HCT116 (cell line): Measurements from ENCODE around the gene DHRS7B. TPM values are rescaled to one million over a fixed set of nuclear protein-coding genes. Genes with fewer than 3 reads are reported as not detected.

Experiments used
- ATAC-seq: fragments of 200-7000 bp; cut with Tn5 transposase; 2 replicates; pipeline ENCODE4 v1.9.1; 2020; ENCODE audit warnings: mild to moderate bottlenecking, moderate library complexity
- BruUV-seq: library from RNA; stranded (reverse); fragments of 400-500 nt; replicated peaks from 2 replicates; lab custom pipeline; 2021; lab: Mats Ljungman, UMichigan
- CTCF ChIA-PET: fragments of 300-600 bp; sonication (Branson Sonifier 250); formaldehyde crosslinking; loops from one replicate; lab custom pipeline; 2021; ENCODE audit warnings: antibody characterized with exemption; lab: Charles Lee
- POLR2A ChIA-PET: fragments of 300-600, 350-600 bp; sonication (Branson Sonifier 250); formaldehyde crosslinking; loops from one replicate; lab custom pipeline; 2021; ENCODE audit warnings: antibody characterized with exemption; lab: Charles Lee
- RAD21 ChIA-PET, 2 experiments: fragments of 300-600 bp; sonication (Branson Sonifier 250); formaldehyde crosslinking; loops; one replicate each; lab custom pipeline; 2023; ENCODE audit warnings: low total read pairs in 2 of 2; ENCODE audit not compliant: uncharacterized antibody in 2 of 2, unreplicated experiment in 2 of 2, low non-redundant PET in 1 of 2; lab: Charles Lee
- DNase-seq: peaks from one replicate; pipeline ENCODE4 v3.0.0-alpha.2; 2010; ENCODE audit warnings: low read depth, low spot score
- H2AFZ ChIP-seq: fragments of 200-600 bp; shearing (Covaris generic), sonication (generic); 2 replicates; pipeline ENCODE4 v1.6.1; 2017; ENCODE audit warnings: low read depth, mixed run types, mixed read lengths, antibody characterized with exemption, low read length; ENCODE audit not compliant: poor library complexity, severe bottlenecking
- H3K27ac ChIP-seq: 2 replicates; pipeline ENCODE4 v1.5.1; 2012; ENCODE audit warnings: low read depth, low read length
- H3K27me3 ChIP-seq: fragments of 200-600 bp; sonication (generic); 2 replicates; pipeline ENCODE4 v1.6.1; 2016; ENCODE audit warnings: mixed run types, low read length, mixed read lengths; ENCODE audit not compliant: insufficient read depth
- H3K36me3 ChIP-seq, 2 experiments: fragments of 200-500 bp in 1 of 2; fragments of 200-600 bp in 1 of 2; sonication (Bioruptor generic) in 1 of 2; sonication (generic) in 1 of 2; 2 replicates each; pipeline versions ENCODE4 v1.5.1 to v1.6.1; 2014 to 2016; ENCODE audit warnings: low read length in 2 of 2, inconsistent platforms in 1 of 2, mixed read lengths in 1 of 2, mixed run types in 1 of 2; ENCODE audit not compliant: insufficient read depth in 2 of 2, control insufficient read depth in 1 of 2
- H3K4me1 ChIP-seq, 2 experiments: fragments of 200-600 bp in 1 of 2; sonication (generic) in 1 of 2; 2 replicates each; pipeline versions ENCODE4 v1.5.1 to v1.6.1; 2012 to 2017; ENCODE audit warnings: low read length in 2 of 2, inconsistent platforms in 1 of 2, mild to moderate bottlenecking in 1 of 2, mixed read lengths in 1 of 2, mixed run types in 1 of 2, moderate library complexity in 1 of 2; ENCODE audit not compliant: insufficient read depth in 2 of 2, control insufficient read depth in 1 of 2
- H3K4me2 ChIP-seq: fragments of 200-600 bp; sonication (generic); 2 replicates; pipeline ENCODE4 v1.6.1; 2017; ENCODE audit warnings: mixed run types, low read length, mixed read lengths
- H3K4me3 ChIP-seq, 2 experiments: fragments of 200-600 bp in 1 of 2; sonication (generic) in 1 of 2; replicated peaks in 1 of 2; 2 replicates each; pipeline ENCODE4 v1.5.1; 2011 to 2016; ENCODE audit warnings: low read length in 2 of 2, control low read depth in 1 of 2, low read depth in 1 of 2, mild to moderate bottlenecking in 1 of 2, mixed read lengths in 1 of 2, mixed run types in 1 of 2
- H3K79me2 ChIP-seq: fragments of 200-600 bp; sonication (generic); 2 replicates; pipeline ENCODE4 v1.6.1; 2017; ENCODE audit warnings: mild to moderate bottlenecking, mixed run types, low read length, moderate library complexity, mixed read lengths; ENCODE audit not compliant: insufficient read depth
- H3K9ac ChIP-seq: fragments of 200-600 bp; sonication (generic); 2 replicates; pipeline ENCODE4 v1.6.1; 2016; ENCODE audit warnings: low read length, mixed read lengths
- H3K9me2 ChIP-seq: fragments of 200-600 bp; sonication (generic), shearing (Covaris generic); 2 replicates; pipeline ENCODE4 v1.6.1; 2017; ENCODE audit warnings: mixed run types, mild to moderate bottlenecking, moderate library complexity; ENCODE audit not compliant: insufficient read depth
- H3K9me3 ChIP-seq, 2 experiments: fragments of 200-500 bp in 1 of 2; fragments of 200-600 bp in 1 of 2; sonication (Bioruptor generic) in 1 of 2; sonication (generic) in 1 of 2; 2 replicates each; pipeline ENCODE4 v1.6.1; 2014 to 2017; ENCODE audit warnings: low read length in 2 of 2, mixed read lengths in 2 of 2, inconsistent platforms in 1 of 2, low read depth in 1 of 2, mild to moderate bottlenecking in 1 of 2, mixed run types in 1 of 2, moderate library complexity in 1 of 2; ENCODE audit not compliant: control insufficient read depth in 1 of 2, insufficient read depth in 1 of 2
- H4K20me1 ChIP-seq: fragments of 200-600 bp; sonication (generic), shearing (Covaris generic); 2 replicates; pipeline ENCODE4 v1.6.1; 2017; ENCODE audit warnings: mixed run types, mild to moderate bottlenecking, moderate library complexity; ENCODE audit not compliant: insufficient read depth
- EGR1 ChIP-seq: IDR thresholded peaks from 2 replicates; pipeline ENCODE4 v1.6.1; 2012; ENCODE audit warnings: low read depth
- EZH2phosphoT487 ChIP-seq: fragments of 200-600 bp; IDR thresholded peaks from 2 replicates; pipeline ENCODE4 v1.6.1; 2018; ENCODE audit warnings: antibody characterized with exemption, borderline replicate concordance
- POLR2A ChIP-seq: IDR thresholded peaks from 2 replicates; pipeline ENCODE4 v1.7.0; 2011; ENCODE audit warnings: borderline replicate concordance; ENCODE audit not compliant: insufficient read depth, insufficient read length; ENCODE audit errors: extremely low read depth
- RAD21 ChIP-seq: IDR thresholded peaks from 2 replicates; pipeline ENCODE4 v1.6.1; 2012; ENCODE audit warnings: low read depth, mild to moderate bottlenecking
- SIN3A ChIP-seq: IDR thresholded peaks from 2 replicates; pipeline ENCODE4 v1.6.1; 2012; ENCODE audit warnings: low read depth
- SP1 ChIP-seq: IDR thresholded peaks from 2 replicates; pipeline ENCODE4 v1.6.1; 2012; ENCODE audit warnings: low read depth
- ZNF274 ChIP-seq: fragments of 200-500 bp; sonication (Bioruptor generic); IDR thresholded peaks from 2 replicates; pipeline ENCODE4 v1.6.1; 2014; ENCODE audit warnings: mild to moderate bottlenecking, low read depth, low read length, inconsistent platforms
- intact Hi-C: fragments of 100-400 bp; cut with micrococcal nuclease; formaldehyde crosslinking; loops from 2 replicates; pipeline ENCODE4 v1.10.0; 2022
- total RNA-seq: library from RNA; stranded (reverse); gene quantifications from one replicate; pipeline ENCODE4 v1.2.1, GENCODE V29; 2021; ENCODE audit not compliant: unreplicated experiment
- TF ChIP-seq, protein P1 (sequence below): IDR thresholded peaks from 2 replicates; pipeline ENCODE4 v1.6.1; 2012; ENCODE audit warnings: low read depth

DHRS7B gene
- total RNA-seq, 1 experiment from 2014 or later = 19.6 TPM

DNA sequence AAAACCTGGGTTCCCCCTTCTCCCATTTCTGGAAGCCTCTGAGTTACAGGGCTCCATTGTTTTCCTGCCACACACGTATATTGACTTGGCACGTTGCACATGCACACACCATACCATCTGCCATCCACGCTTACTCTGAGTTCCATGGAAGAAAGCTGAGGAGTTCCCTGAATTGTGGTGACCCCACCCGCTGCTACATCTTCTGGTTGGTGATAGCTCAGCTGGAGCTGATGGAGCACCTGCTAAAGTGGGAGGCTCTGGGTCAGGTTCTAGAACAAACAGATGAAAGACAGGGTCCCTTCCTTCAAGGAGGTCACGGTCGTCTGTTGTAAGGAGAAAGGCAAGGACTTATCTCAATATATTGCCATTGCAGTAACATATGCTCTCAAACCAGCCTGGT lies 46.1 kb downstream of the DHRS7B start:
- intact Hi-C loops = no loop called here
- H4K20me1 ChIP-seq = no peaks in the 10 kb centered on the region
- no peaks in the 10 kb centered on the region for H3K27me3 ChIP-seq
- no peaks in the 10 kb centered on the region; the same call in 1 of the 2 replicates for H3K79me2 ChIP-seq
- no peaks in the 10 kb centered on the region for H3K9me3 ChIP-seq
- H3K9ac ChIP-seq = no peak overlapping the region
- CTCF ChIA-PET = no interaction called here
- RAD21 ChIA-PET = no interaction called here
- no peaks in the 10 kb centered on the region for H3K9me2 ChIP-seq
- DNase-seq = no peak
- TF ChIP-seq EGR1 = no peak
- no peak for TF ChIP-seq RAD21
- TF ChIP-seq SIN3A = no peak
- no peak for TF ChIP-seq ZNF274
- no peak for TF ChIP-seq SP1
- TF ChIP-seq, protein P1, sequence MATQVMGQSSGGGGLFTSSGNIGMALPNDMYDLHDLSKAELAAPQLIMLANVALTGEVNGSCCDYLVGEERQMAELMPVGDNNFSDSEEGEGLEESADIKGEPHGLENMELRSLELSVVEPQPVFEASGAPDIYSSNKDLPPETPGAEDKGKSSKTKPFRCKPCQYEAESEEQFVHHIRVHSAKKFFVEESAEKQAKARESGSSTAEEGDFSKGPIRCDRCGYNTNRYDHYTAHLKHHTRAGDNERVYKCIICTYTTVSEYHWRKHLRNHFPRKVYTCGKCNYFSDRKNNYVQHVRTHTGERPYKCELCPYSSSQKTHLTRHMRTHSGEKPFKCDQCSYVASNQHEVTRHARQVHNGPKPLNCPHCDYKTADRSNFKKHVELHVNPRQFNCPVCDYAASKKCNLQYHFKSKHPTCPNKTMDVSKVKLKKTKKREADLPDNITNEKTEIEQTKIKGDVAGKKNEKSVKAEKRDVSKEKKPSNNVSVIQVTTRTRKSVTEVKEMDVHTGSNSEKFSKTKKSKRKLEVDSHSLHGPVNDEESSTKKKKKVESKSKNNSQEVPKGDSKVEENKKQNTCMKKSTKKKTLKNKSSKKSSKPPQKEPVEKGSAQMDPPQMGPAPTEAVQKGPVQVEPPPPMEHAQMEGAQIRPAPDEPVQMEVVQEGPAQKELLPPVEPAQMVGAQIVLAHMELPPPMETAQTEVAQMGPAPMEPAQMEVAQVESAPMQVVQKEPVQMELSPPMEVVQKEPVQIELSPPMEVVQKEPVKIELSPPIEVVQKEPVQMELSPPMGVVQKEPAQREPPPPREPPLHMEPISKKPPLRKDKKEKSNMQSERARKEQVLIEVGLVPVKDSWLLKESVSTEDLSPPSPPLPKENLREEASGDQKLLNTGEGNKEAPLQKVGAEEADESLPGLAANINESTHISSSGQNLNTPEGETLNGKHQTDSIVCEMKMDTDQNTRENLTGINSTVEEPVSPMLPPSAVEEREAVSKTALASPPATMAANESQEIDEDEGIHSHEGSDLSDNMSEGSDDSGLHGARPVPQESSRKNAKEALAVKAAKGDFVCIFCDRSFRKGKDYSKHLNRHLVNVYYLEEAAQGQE = no peak
- no peak for TF ChIP-seq EZH2phosphoT487
- no peak for ATAC-seq
- no TSS peak for BruUV-seq
- H3K4me2 ChIP-seq = no peak overlapping the region
- H2AFZ ChIP-seq = no peak overlapping the region
- POLR2A ChIA-PET = no interaction called here
- no peaks in the 10 kb centered on the region for H3K4me1 ChIP-seq
- H3K36me3 ChIP-seq = no peaks in the 10 kb centered on the region
- no peak overlapping the region for H3K4me3 ChIP-seq
- H3K27ac ChIP-seq = no peak overlapping the region

DNA sequence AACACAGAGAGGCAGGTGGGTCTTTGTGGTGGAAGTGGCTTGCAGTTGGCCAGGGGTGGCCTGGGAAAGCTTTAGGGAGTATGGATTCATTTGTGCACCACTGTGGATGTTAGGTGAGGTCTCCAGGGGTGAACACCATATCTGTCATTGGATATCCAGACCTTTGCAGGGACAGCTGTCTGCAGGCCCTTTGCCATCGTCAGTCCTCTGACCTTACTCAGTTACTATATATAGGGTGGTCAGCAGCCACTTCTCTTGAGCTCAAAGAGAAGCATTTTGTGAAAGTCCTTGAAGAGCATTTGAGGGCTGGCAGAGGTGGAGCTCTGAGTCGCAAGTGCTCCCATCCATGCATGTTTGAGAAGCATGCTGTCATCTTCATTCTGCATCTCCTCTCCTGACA lies 46.8 kb downstream of the DHRS7B start:
- CTCF ChIA-PET = no interaction called here
- H3K9me2 ChIP-seq = no peaks in the 10 kb centered on the region
- H3K27me3 ChIP-seq = no peaks in the 10 kb centered on the region
- H2AFZ ChIP-seq = no peak overlapping the region
- no peaks in the 10 kb centered on the region; the same call in 1 of the 2 replicates for H3K79me2 ChIP-seq
- H4K20me1 ChIP-seq = no peaks in the 10 kb centered on the region
- POLR2A ChIA-PET = no interaction called here
- H3K36me3 ChIP-seq = no peaks in the 10 kb centered on the region
- no peak overlapping the region for H3K4me3 ChIP-seq
- no peak overlapping the region for H3K9ac ChIP-seq
- no peaks in the 10 kb centered on the region for H3K9me3 ChIP-seq
- no peaks in the 10 kb centered on the region for H3K4me1 ChIP-seq
- no peak overlapping the region for H3K27ac ChIP-seq
- ATAC-seq = no peak
- intact Hi-C loops = no loop called here
- TF ChIP-seq ZNF274 = no peak
- TF ChIP-seq POLR2A = no peak
- BruUV-seq = no TSS peak
- RAD21 ChIA-PET = no interaction called here
- DNase-seq = no peak
- no peak overlapping the region for H3K4me2 ChIP-seq
